HEK293 (cell line): ENCODE measurements around the gene MYLK3.

Source experiments
- IKZF3 ChIP-seq: fragments of 450-650 bp; IDR thresholded peaks from 2 replicates; pipeline ENCODE4 v1.5.0; 2018; ENCODE audit warnings: missing biosample characterization, mild to moderate bottlenecking, missing genetic modification characterization, moderate library complexity
- KLF1 ChIP-seq: fragments of 450-650 bp; formaldehyde crosslinking; IDR thresholded peaks from 2 replicates; pipeline ENCODE4 v1.5.1; 2016; ENCODE audit warnings: missing biosample characterization, missing genetic modification characterization
- KLF8 ChIP-seq: fragments of 450-650 bp; formaldehyde crosslinking; IDR thresholded peaks from 2 replicates; pipeline ENCODE4 v1.5.1; 2016; ENCODE audit warnings: missing biosample characterization, missing genetic modification characterization
- OVOL3 ChIP-seq: fragments of 450-650 bp; formaldehyde crosslinking; IDR thresholded peaks from 2 replicates; pipeline ENCODE4 v1.5.1; 2016; ENCODE audit warnings: missing biosample characterization, missing genetic modification characterization
- YY1 ChIP-seq: fragments of 450-650 bp; formaldehyde crosslinking; IDR thresholded peaks from 2 replicates; pipeline ENCODE4 v1.5.1; 2018; ENCODE audit warnings: missing biosample characterization, missing genetic modification characterization
- ZBTB11 ChIP-seq: fragments of 450-650 bp; formaldehyde crosslinking; conservative IDR thresholded peaks from 2 replicates; pipeline ENCODE4 v1.5.1; 2016; ENCODE audit warnings: low read depth, missing biosample characterization, missing genetic modification characterization
- ZBTB17 ChIP-seq: fragments of 450-650 bp; formaldehyde crosslinking; IDR thresholded peaks from 2 replicates; pipeline ENCODE4 v1.5.1; 2016; ENCODE audit warnings: missing biosample characterization, missing genetic modification characterization
- ZBTB20 ChIP-seq: fragments of 450-650 bp; formaldehyde crosslinking; IDR thresholded peaks from 2 replicates; pipeline ENCODE4 v1.5.1; 2016; ENCODE audit warnings: missing biosample characterization, missing genetic modification characterization
- ZNF138 ChIP-seq: fragments of 450-650 bp; formaldehyde crosslinking; IDR thresholded peaks from 2 replicates; pipeline ENCODE4 v1.5.1; 2016; ENCODE audit warnings: missing biosample characterization, missing genetic modification characterization, borderline replicate concordance
- ZNF16 ChIP-seq: fragments of 450-650 bp; formaldehyde crosslinking; IDR thresholded peaks from 2 replicates; pipeline ENCODE4 v1.5.1; 2016; ENCODE audit warnings: low read depth, missing biosample characterization, missing genetic modification characterization
- ZNF19 ChIP-seq: fragments of 450-650 bp; formaldehyde crosslinking; IDR thresholded peaks from 2 replicates; pipeline ENCODE4; 2016; ENCODE audit warnings: missing biosample characterization, missing genetic modification characterization, low read depth
- ZNF2 ChIP-seq: fragments of 450-650 bp; formaldehyde crosslinking; IDR thresholded peaks from 2 replicates; pipeline ENCODE4 v1.5.1; 2016; ENCODE audit warnings: missing biosample characterization, missing genetic modification characterization
- ZNF366 ChIP-seq: fragments of 450-650 bp; formaldehyde crosslinking; conservative IDR thresholded peaks from 2 replicates; pipeline ENCODE4 v1.5.1; 2016; ENCODE audit warnings: missing biosample characterization, missing genetic modification characterization
- ZNF423 ChIP-seq: fragments of 450-650 bp; formaldehyde crosslinking; IDR thresholded peaks from 2 replicates; pipeline ENCODE4 v1.5.1; 2016; ENCODE audit warnings: missing biosample characterization, missing genetic modification characterization
- ZNF426 ChIP-seq: fragments of 450-650 bp; formaldehyde crosslinking; IDR thresholded peaks from 2 replicates; pipeline ENCODE4 v1.5.1; 2017; ENCODE audit warnings: missing biosample characterization, missing genetic modification characterization, mild to moderate bottlenecking, inconsistent platforms, moderate library complexity
- ZNF571 ChIP-seq: fragments of 450-650 bp; formaldehyde crosslinking; IDR thresholded peaks from 2 replicates; pipeline ENCODE4 v1.5.0; 2017; ENCODE audit warnings: missing biosample characterization, missing genetic modification characterization
- ZNF600 ChIP-seq: fragments of 450-650 bp; formaldehyde crosslinking; IDR thresholded peaks from 2 replicates; pipeline ENCODE4 v1.5.1; 2016; ENCODE audit warnings: missing biosample characterization, missing genetic modification characterization
- ZNF660 ChIP-seq: fragments of 450-650 bp; IDR thresholded peaks from 2 replicates; pipeline ENCODE4 v1.5.1; 2018; ENCODE audit warnings: missing biosample characterization, mild to moderate bottlenecking, missing genetic modification characterization
- ZNF837 ChIP-seq: fragments of 450-650 bp; formaldehyde crosslinking; IDR thresholded peaks from 2 replicates; pipeline ENCODE4 v1.5.1; 2016; ENCODE audit warnings: missing biosample characterization, missing genetic modification characterization
- ZSCAN18 ChIP-seq: fragments of 450-650 bp; formaldehyde crosslinking; IDR thresholded peaks from 2 replicates; pipeline ENCODE4 v1.5.1; 2016; ENCODE audit warnings: missing biosample characterization, missing genetic modification characterization
- TF ChIP-seq, protein P1 (sequence below): fragments of 450-650 bp; formaldehyde crosslinking; IDR thresholded peaks from 2 replicates; pipeline ENCODE4 v1.5.1; 2017; ENCODE audit warnings: missing biosample characterization, missing genetic modification characterization
- TF ChIP-seq, protein P2 (sequence below): fragments of 450-650 bp; formaldehyde crosslinking; IDR thresholded peaks from 2 replicates; pipeline ENCODE4 v1.5.1; 2016; ENCODE audit warnings: missing biosample characterization, missing genetic modification characterization
- TF ChIP-seq, protein P3 (sequence below): IDR thresholded peaks from 2 replicates; pipeline ENCODE4 v1.6.1; 2011; ENCODE audit warnings: mild to moderate bottlenecking, low read depth, low read length, borderline replicate concordance
- TF ChIP-seq, protein P4 (sequence below): fragments of 450-650 bp; formaldehyde crosslinking; IDR thresholded peaks from 2 replicates; pipeline ENCODE4 v1.5.1; 2016; ENCODE audit warnings: missing biosample characterization, missing genetic modification characterization, borderline replicate concordance
- TF ChIP-seq, protein P5 (sequence below): fragments of 450-650 bp; formaldehyde crosslinking; IDR thresholded peaks from 2 replicates; pipeline ENCODE4 v1.5.1; 2016; ENCODE audit warnings: missing biosample characterization, missing genetic modification characterization

MYLK3 gene

DNA sequence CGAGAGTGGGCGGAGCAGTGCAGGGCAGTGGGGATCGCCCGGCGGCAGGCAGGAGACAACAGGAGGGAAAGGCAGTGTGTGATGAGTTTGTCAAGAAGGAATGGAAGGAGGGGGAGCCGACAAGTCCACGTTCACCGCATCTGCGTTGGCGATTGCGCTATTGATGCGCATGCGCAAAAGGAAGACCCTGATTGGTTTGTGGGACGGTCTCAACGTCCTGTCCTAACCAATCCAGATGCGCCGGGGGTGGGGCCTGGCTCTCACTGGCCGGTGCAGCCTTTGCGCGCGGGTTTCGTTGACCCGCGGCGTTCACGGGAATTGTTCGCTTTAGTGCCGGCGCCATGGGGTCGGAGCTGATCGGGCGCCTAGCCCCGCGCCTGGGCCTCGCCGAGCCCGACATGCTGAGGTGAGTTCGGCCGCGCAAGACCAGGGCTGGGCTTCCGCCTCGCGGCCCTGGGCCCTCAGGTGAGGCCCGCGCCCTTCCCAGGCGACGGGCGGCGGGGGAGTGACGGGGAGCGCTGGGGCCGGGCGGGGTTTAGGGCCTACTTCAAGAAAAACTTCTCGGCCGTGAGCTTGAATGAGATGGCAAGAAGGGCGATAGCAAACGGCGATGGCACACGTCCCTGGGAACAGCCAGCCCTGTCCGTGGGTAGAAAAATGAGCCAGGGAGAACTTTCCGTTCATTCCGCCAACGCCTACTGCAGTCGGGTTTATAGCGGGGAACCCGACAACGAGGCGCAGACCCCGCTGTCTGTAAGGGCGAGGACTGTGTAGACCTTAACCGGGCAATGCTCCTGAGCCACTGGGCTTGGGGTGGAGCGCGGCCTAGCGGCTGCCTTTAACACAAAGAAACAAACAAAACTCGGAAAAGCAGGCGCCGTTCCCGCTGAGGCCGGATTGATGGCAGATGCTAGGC is 58.5 kb downstream of the MYLK3 start, which contains the start of gene ORC6 (continued):
- no peak for TF ChIP-seq ZSCAN18 (tag by site-specific recombination)
- TF ChIP-seq OVOL3 (tag by site-specific recombination): 0 out of 2 replicates have a peak, but pooled peaks have one; percentile 18
- TF ChIP-seq, protein P1, sequence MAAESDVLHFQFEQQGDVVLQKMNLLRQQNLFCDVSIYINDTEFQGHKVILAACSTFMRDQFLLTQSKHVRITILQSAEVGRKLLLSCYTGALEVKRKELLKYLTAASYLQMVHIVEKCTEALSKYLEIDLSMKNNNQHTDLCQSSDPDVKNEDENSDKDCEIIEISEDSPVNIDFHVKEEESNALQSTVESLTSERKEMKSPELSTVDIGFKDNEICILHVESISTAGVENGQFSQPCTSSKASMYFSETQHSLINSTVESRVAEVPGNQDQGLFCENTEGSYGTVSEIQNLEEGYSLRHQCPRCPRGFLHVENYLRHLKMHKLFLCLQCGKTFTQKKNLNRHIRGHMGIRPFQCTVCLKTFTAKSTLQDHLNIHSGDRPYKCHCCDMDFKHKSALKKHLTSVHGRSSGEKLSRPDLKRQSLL: no peak
- no peak for TF ChIP-seq ZNF19 (tag by site-specific recombination)
- TF ChIP-seq, protein P2, sequence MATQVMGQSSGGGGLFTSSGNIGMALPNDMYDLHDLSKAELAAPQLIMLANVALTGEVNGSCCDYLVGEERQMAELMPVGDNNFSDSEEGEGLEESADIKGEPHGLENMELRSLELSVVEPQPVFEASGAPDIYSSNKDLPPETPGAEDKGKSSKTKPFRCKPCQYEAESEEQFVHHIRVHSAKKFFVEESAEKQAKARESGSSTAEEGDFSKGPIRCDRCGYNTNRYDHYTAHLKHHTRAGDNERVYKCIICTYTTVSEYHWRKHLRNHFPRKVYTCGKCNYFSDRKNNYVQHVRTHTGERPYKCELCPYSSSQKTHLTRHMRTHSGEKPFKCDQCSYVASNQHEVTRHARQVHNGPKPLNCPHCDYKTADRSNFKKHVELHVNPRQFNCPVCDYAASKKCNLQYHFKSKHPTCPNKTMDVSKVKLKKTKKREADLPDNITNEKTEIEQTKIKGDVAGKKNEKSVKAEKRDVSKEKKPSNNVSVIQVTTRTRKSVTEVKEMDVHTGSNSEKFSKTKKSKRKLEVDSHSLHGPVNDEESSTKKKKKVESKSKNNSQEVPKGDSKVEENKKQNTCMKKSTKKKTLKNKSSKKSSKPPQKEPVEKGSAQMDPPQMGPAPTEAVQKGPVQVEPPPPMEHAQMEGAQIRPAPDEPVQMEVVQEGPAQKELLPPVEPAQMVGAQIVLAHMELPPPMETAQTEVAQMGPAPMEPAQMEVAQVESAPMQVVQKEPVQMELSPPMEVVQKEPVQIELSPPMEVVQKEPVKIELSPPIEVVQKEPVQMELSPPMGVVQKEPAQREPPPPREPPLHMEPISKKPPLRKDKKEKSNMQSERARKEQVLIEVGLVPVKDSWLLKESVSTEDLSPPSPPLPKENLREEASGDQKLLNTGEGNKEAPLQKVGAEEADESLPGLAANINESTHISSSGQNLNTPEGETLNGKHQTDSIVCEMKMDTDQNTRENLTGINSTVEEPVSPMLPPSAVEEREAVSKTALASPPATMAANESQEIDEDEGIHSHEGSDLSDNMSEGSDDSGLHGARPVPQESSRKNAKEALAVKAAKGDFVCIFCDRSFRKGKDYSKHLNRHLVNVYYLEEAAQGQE: no peak
- TF ChIP-seq ZNF837: no peak
- no peak for TF ChIP-seq ZNF571 (tag by site-specific recombination)
- no peak for TF ChIP-seq ZBTB17 (tag by site-specific recombination)
- TF ChIP-seq KLF1 (tag by site-specific recombination): 0 out of 2 replicates have a peak, but pooled peaks have one; percentile 12
- TF ChIP-seq IKZF3 (tag by site-specific recombination): no peak
- TF ChIP-seq ZNF138: no peak
- no peak for TF ChIP-seq ZNF16
- no peak for TF ChIP-seq ZNF600 (tag by site-specific recombination)
- TF ChIP-seq YY1 (tag by site-specific recombination): peak; percentile 51; the same call in 1 of the 2 replicates
- TF ChIP-seq, protein P3, sequence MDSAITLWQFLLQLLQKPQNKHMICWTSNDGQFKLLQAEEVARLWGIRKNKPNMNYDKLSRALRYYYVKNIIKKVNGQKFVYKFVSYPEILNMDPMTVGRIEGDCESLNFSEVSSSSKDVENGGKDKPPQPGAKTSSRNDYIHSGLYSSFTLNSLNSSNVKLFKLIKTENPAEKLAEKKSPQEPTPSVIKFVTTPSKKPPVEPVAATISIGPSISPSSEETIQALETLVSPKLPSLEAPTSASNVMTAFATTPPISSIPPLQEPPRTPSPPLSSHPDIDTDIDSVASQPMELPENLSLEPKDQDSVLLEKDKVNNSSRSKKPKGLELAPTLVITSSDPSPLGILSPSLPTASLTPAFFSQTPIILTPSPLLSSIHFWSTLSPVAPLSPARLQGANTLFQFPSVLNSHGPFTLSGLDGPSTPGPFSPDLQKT: no peak
- TF ChIP-seq, protein P4, sequence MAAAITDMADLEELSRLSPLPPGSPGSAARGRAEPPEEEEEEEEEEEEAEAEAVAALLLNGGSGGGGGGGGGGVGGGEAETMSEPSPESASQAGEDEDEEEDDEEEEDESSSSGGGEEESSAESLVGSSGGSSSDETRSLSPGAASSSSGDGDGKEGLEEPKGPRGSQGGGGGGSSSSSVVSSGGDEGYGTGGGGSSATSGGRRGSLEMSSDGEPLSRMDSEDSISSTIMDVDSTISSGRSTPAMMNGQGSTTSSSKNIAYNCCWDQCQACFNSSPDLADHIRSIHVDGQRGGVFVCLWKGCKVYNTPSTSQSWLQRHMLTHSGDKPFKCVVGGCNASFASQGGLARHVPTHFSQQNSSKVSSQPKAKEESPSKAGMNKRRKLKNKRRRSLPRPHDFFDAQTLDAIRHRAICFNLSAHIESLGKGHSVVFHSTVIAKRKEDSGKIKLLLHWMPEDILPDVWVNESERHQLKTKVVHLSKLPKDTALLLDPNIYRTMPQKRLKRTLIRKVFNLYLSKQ (tag by site-specific recombination): no peak
- TF ChIP-seq ZNF660 (tag by site-specific recombination): peak; percentile 74; the same call in 1 of the 2 replicates
- peak; percentile 97 for TF ChIP-seq ZNF366
- no peak for TF ChIP-seq ZBTB11 (tag by site-specific recombination)
- no peak for TF ChIP-seq ZNF426 (tag by site-specific recombination)
- TF ChIP-seq, protein P5, sequence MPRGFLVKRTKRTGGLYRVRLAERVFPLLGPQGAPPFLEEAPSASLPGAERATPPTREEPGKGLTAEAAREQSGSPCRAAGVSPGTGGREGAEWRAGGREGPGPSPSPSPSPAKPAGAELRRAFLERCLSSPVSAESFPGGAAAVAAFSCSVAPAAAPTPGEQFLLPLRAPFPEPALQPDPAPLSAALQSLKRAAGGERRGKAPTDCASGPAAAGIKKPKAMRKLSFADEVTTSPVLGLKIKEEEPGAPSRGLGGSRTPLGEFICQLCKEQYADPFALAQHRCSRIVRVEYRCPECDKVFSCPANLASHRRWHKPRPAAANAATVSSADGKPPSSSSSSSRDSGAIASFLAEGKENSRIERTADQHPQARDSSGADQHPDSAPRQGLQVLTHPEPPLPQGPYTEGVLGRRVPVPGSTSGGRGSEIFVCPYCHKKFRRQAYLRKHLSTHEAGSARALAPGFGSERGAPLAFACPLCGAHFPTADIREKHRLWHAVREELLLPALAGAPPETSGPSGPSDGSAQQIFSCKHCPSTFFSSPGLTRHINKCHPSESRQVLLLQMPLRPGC: no peak
- no peak for TF ChIP-seq ZNF423 (tag by site-specific recombination)
- TF ChIP-seq ZBTB20: peak; percentile 62
- TF ChIP-seq KLF8 (tag by site-specific recombination): no peak
- TF ChIP-seq ZNF2 (tag by site-specific recombination): peak; percentile 29; the same call in 1 of the 2 replicates
